ENCODE results near the gene LMF1. TPM values are rescaled to one million over a fixed set of nuclear protein-coding genes. Genes with fewer than 3 reads are reported as not detected.

LMF1 gene
- total RNA-seq, 1 donor from 2014 or later, result 16.0 TPM

GRCh38 chr16:1014771-1015495, 44.1 kb upstream of the LMF1 start:
- TF ChIP-seq CTCF (conservative IDR thresholded peaks at IDR 0.05), result no peak
- Mint-ChIP-seq H3K4me3 (no peak overlapping the region), H3K4me1 (peaks cover 10% of the 10 kb centered on the region), H3K27ac (ENCODE audit: unreplicated experiment) (peak overlapping the region; percentile 67), H3K36me3 (ENCODE audit: low read depth) (no peaks in the 10 kb centered on the region), H3K9me3 (no peaks in the 10 kb centered on the region), H3K27me3 (ENCODE audit: low read depth) (peaks cover 3% of the 10 kb centered on the region)
- DNase-seq (ENCODE audit: low read depth, low spot score), result no peak

GRCh38 chr16:1014221-1014620, 43.4 kb upstream of the LMF1 start:
- no peak for DNase-seq (ENCODE audit: low read depth, low spot score)
- TF ChIP-seq CTCF (conservative IDR thresholded peaks at IDR 0.05), result no peak
- H3K27ac Mint-ChIP-seq (ENCODE audit: unreplicated experiment), result no peak overlapping the region
- no peaks in the 10 kb centered on the region for H3K9me3 Mint-ChIP-seq
- peaks cover 10% of the 10 kb centered on the region for H3K4me1 Mint-ChIP-seq
- H3K36me3 Mint-ChIP-seq (ENCODE audit: low read depth), result no peaks in the 10 kb centered on the region
- H3K4me3 Mint-ChIP-seq, result no peak overlapping the region
- H3K27me3 Mint-ChIP-seq (ENCODE audit: low read depth), result peaks cover 3% of the 10 kb centered on the region

GRCh38 chr16:1013593-1013900, 42.8 kb upstream of the LMF1 start:
- no peak for DNase-seq (ENCODE audit: low read depth, low spot score)
- H3K4me3 Mint-ChIP-seq, result no peak overlapping the region
- no peaks in the 10 kb centered on the region for H3K36me3 Mint-ChIP-seq (ENCODE audit: low read depth)
- peak overlapping the region; percentile 35 for H3K27ac Mint-ChIP-seq (ENCODE audit: unreplicated experiment)
- H3K27me3 Mint-ChIP-seq (ENCODE audit: low read depth), result peaks cover 3% of the 10 kb centered on the region
- H3K9me3 Mint-ChIP-seq, result no peaks in the 10 kb centered on the region
- peaks cover 10% of the 10 kb centered on the region for H3K4me1 Mint-ChIP-seq
- no peak for TF ChIP-seq CTCF (conservative IDR thresholded peaks at IDR 0.05)

GRCh38 chr16:1012722-1013592, 42.2 kb upstream of the LMF1 start:
- Mint-ChIP-seq H3K9me3 (no peaks in the 10 kb centered on the region), H3K27me3 (ENCODE audit: low read depth) (peaks cover 3% of the 10 kb centered on the region), H3K4me3 (no peak overlapping the region), H3K27ac (ENCODE audit: unreplicated experiment) (no peak overlapping the region), H3K4me1 (peaks cover 10% of the 10 kb centered on the region), H3K36me3 (ENCODE audit: low read depth) (no peaks in the 10 kb centered on the region)
- TF ChIP-seq CTCF (conservative IDR thresholded peaks at IDR 0.05), result no peak
- no peak for DNase-seq (ENCODE audit: low read depth, low spot score)

- H3K27me3 Mint-ChIP-seq (ENCODE audit: low read depth), result peaks cover 3% of the 10 kb centered on the region
- H3K27ac Mint-ChIP-seq (ENCODE audit: unreplicated experiment), result no peak overlapping the region
Observed at GRCh38 chr16:1012135-1012534, 41.4 kb upstream of the LMF1 start.

More at GRCh38 chr16:1012135-1012534, 41.4 kb upstream of the LMF1 start:
- TF ChIP-seq CTCF (conservative IDR thresholded peaks at IDR 0.05), result no peak
- no peak for DNase-seq (ENCODE audit: low read depth, low spot score)
- H3K4me1 Mint-ChIP-seq, result peaks cover 5% of the 10 kb centered on the region
- H3K4me3 Mint-ChIP-seq, result no peak overlapping the region
- no peaks in the 10 kb centered on the region for H3K36me3 Mint-ChIP-seq (ENCODE audit: low read depth)
- no peaks in the 10 kb centered on the region for H3K9me3 Mint-ChIP-seq
